Measurements from ENCODE around the gene LINC00237. TPM values are rescaled to one million over a fixed set of nuclear protein-coding genes. Genes with fewer than 3 reads are reported as not detected.

The LINC00237 gene
- total RNA-seq, 3 donors from 2014 or later (not counting 1 experiment from before 2014, with no cell fraction given): not detected

- no peaks in the 10 kb centered on the region for H3K9me3 Mint-ChIP-seq
- no peak overlapping the region for H3K4me3 Mint-ChIP-seq
- TF ChIP-seq, protein P1, sequence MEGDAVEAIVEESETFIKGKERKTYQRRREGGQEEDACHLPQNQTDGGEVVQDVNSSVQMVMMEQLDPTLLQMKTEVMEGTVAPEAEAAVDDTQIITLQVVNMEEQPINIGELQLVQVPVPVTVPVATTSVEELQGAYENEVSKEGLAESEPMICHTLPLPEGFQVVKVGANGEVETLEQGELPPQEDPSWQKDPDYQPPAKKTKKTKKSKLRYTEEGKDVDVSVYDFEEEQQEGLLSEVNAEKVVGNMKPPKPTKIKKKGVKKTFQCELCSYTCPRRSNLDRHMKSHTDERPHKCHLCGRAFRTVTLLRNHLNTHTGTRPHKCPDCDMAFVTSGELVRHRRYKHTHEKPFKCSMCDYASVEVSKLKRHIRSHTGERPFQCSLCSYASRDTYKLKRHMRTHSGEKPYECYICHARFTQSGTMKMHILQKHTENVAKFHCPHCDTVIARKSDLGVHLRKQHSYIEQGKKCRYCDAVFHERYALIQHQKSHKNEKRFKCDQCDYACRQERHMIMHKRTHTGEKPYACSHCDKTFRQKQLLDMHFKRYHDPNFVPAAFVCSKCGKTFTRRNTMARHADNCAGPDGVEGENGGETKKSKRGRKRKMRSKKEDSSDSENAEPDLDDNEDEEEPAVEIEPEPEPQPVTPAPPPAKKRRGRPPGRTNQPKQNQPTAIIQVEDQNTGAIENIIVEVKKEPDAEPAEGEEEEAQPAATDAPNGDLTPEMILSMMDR (IDR thresholded peaks at IDR 0.05): no peak
- Histone ChIP-seq H3K9me3 (ENCODE audit: control insufficient read depth, insufficient read depth, low read length) (no peaks in the 10 kb centered on the region), H3K27me3 (ENCODE audit: control insufficient read depth, insufficient read depth, low read length) (no peaks in the 10 kb centered on the region), H3K27ac (ENCODE audit: low read length) (no peak overlapping the region), H3K4me1 (ENCODE audit: control insufficient read depth, insufficient read depth, low read length) (peaks cover 13% of the 10 kb centered on the region), H3K4me3 (ENCODE audit: low read length) (no peak overlapping the region), H3K36me3 (ENCODE audit: control insufficient read depth, insufficient read depth, low read length) (peaks cover 8% of the 10 kb centered on the region)
- no peaks in the 10 kb centered on the region for H3K27me3 Mint-ChIP-seq (ENCODE audit: low read depth in 2 of 2)
- no peaks in the 10 kb centered on the region for H3K36me3 Mint-ChIP-seq
- no peak for ATAC-seq
- no peak overlapping the region for H3K27ac Mint-ChIP-seq
- DNase-seq: no peak
- peaks cover 17 to 27% of the 10 kb centered on the region in 2 donors for H3K4me1 Mint-ChIP-seq
- 98% methylated on average over 5 of the region's 5 CpGs for WGBS (ENCODE audit: insufficient coverage)
- intact Hi-C loops (cut with micrococcal nuclease): no loop called here
Measured at GRCh38 chr20:21129861-21130260, 23.7 kb upstream of the LINC00237 start.

- H3K9me3 ChIP-seq (ENCODE audit: control insufficient read depth, insufficient read depth, low read length): no peaks in the 10 kb centered on the region
- TF ChIP-seq, protein P1 (IDR thresholded peaks at IDR 0.05): no peak
Measured at GRCh38 chr20:21127201-21127981, 21.2 kb upstream of the LINC00237 start.

GRCh38 chr20:21126581-21126870 lies 20.4 kb upstream of the LINC00237 start:
- Histone ChIP-seq H3K36me3 (ENCODE audit: control insufficient read depth, insufficient read depth, low read length) (peaks cover under 1% of the 10 kb centered on the region), H3K9me3 (ENCODE audit: control insufficient read depth, insufficient read depth, low read length) (no peaks in the 10 kb centered on the region), H3K27ac (ENCODE audit: low read length) (peak overlapping the region; percentile 75), H3K4me3 (ENCODE audit: low read length) (peak overlapping the region; percentile 75), H3K4me1 (ENCODE audit: control insufficient read depth, insufficient read depth, low read length) (peaks cover 13% of the 10 kb centered on the region), H3K27me3 (ENCODE audit: control insufficient read depth, insufficient read depth, low read length) (no peaks in the 10 kb centered on the region)
- intact Hi-C loops (cut with micrococcal nuclease): no loop called here
- no peaks in the 10 kb centered on the region for H3K36me3 Mint-ChIP-seq
- WGBS (ENCODE audit: insufficient coverage): 17% methylated on average over 8 of the region's 8 CpGs
- TF ChIP-seq, protein P1 (IDR thresholded peaks at IDR 0.05): no peak
- DNase-seq: no peak
- H3K4me1 Mint-ChIP-seq: peaks cover 17 to 27% of the 10 kb centered on the region in 2 donors
- peaks cover 5 to 10% of the 10 kb centered on the region in 2 donors for H3K27me3 Mint-ChIP-seq (ENCODE audit: low read depth in 2 of 2)
- H3K4me3 Mint-ChIP-seq: peak overlapping the region; percentile 83
- no peaks in the 10 kb centered on the region for H3K9me3 Mint-ChIP-seq
- H3K27ac Mint-ChIP-seq: peak overlapping the region; percentile 66 to 92
- ATAC-seq: no peak

More at GRCh38 chr20:21127201-21127981, 21.2 kb upstream of the LINC00237 start:
- no peak overlapping the region for H3K27ac ChIP-seq (ENCODE audit: low read length)
- H3K27me3 ChIP-seq (ENCODE audit: control insufficient read depth, insufficient read depth, low read length): no peaks in the 10 kb centered on the region
- ATAC-seq (no peak), DNase-seq (no peak)
- peaks cover 0 to 6% of the 10 kb centered on the region in 2 donors for H3K27me3 Mint-ChIP-seq (ENCODE audit: low read depth in 2 of 2)
- peak overlapping the region; percentile 66 to 92 for H3K27ac Mint-ChIP-seq
- peaks cover 13% of the 10 kb centered on the region for H3K4me1 ChIP-seq (ENCODE audit: control insufficient read depth, insufficient read depth, low read length)
- no peaks in the 10 kb centered on the region for H3K36me3 Mint-ChIP-seq
- no peaks in the 10 kb centered on the region for H3K9me3 Mint-ChIP-seq
- H3K36me3 ChIP-seq (ENCODE audit: control insufficient read depth, insufficient read depth, low read length): peaks cover 3% of the 10 kb centered on the region
- no peak overlapping the region for H3K4me3 ChIP-seq (ENCODE audit: low read length)
- intact Hi-C loops (cut with micrococcal nuclease): no loop called here
- H3K4me1 Mint-ChIP-seq: peaks cover 17 to 27% of the 10 kb centered on the region in 2 donors
- 90% methylated on average over 3 of the region's 5 CpGs for WGBS (ENCODE audit: insufficient coverage)
- peak overlapping the region; percentile 83 for H3K4me3 Mint-ChIP-seq
